ENCODE measurements around the gene ATP8A2.

- no peak for TF ChIP-seq CTCF (IDR thresholded peaks at IDR 0.05)
- TF ChIP-seq POLR2A (IDR thresholded peaks at IDR 0.05) = no peak
Measured at GRCh38 chr13:25887962-25888655, 516.3 kb downstream of the ATP8A2 start.
